HUES64 (cell line): ENCODE results near the gene RSPH9. TPM values are rescaled to one million over a fixed set of nuclear protein-coding genes. Genes with fewer than 3 reads are reported as not detected.

Experiments
- H3K27ac ChIP-seq: 2 replicates; pipeline ENCODE4 v1.7.0; 2013; ENCODE audit warnings: low read depth, low read length, inconsistent platforms
- H3K27me3 ChIP-seq: 2 replicates; pipeline ENCODE4 v1.6.1; 2013; ENCODE audit warnings: mild to moderate bottlenecking, low read length; ENCODE audit not compliant: insufficient read depth
- H3K36me3 ChIP-seq: 2 replicates; pipeline ENCODE4 v1.6.1; 2013; ENCODE audit warnings: mild to moderate bottlenecking, low read length; ENCODE audit not compliant: insufficient read depth
- H3K4me1 ChIP-seq: 2 replicates; pipeline ENCODE4 v1.6.1; 2013; ENCODE audit warnings: mild to moderate bottlenecking, low read length, moderate library complexity; ENCODE audit not compliant: insufficient read depth
- H3K4me3 ChIP-seq: 2 replicates; pipeline ENCODE4 v1.5.1; 2013; ENCODE audit warnings: mild to moderate bottlenecking, low read length, moderate library complexity
- H3K9ac ChIP-seq: 2 replicates; pipeline ENCODE4 v1.6.1; 2013; ENCODE audit warnings: mild to moderate bottlenecking, low read depth, low read length
- H3K9me3 ChIP-seq: 2 replicates; pipeline ENCODE4 v1.6.1; 2013; ENCODE audit warnings: low read depth, low read length; ENCODE audit not compliant: insufficient read depth
- WGBS: fragments of 150-250, 120-280 bp; methylation state at CpG from one replicate; pipeline ENCODE4 v1.1.7; 2013; ENCODE audit warnings: missing lambda C conversion rate; 5-methylcytosine and 5-hydroxymethylcytosine counted together
- polyA plus RNA-seq, 2 experiments: library from polyadenylated mRNA; stranded (reverse); fragments of 50-300 nt; gene quantifications; one replicate each; pipeline ENCODE4 v1.2.3, GENCODE V29; 2013

The RSPH9 gene
- polyA plus RNA-seq (2013, experiment 1 of 2): 0.25 TPM
- 0.57 TPM for polyA plus RNA-seq (2013, experiment 2 of 2)

GRCh38 chr6:43644940-43645612 lies at the start of gene RSPH9:
RSPH9 (plus strand) TSS chr6:43645036; CDS start chr6:43645099, 63 bp downstream.
- H3K9me3 ChIP-seq: no peaks in the 10 kb centered on the region
- H3K4me3 ChIP-seq: peak within 1 kb of the TSS; percentile 81
- under 1% methylated on average over 52 of the region's 52 CpGs for WGBS
- peaks cover 25% of the 10 kb centered on the region for H3K36me3 ChIP-seq
- no peaks in the 10 kb centered on the region for H3K27me3 ChIP-seq
- H3K27ac ChIP-seq: peak within 1 kb of the TSS; percentile 59; the same call in 1 of the 2 replicates
- H3K4me1 ChIP-seq: peaks cover 8% of the 10 kb centered on the region; the same call in 1 of the 2 replicates
- no peak within 1 kb of the TSS; the same call in 1 of the 2 replicates for H3K9ac ChIP-seq

GRCh38 chr6:43600595-43600994 lies 44.2 kb upstream of the RSPH9 start:
- H3K9me3 ChIP-seq: no peaks in the 10 kb centered on the region
- H3K4me3 ChIP-seq: no peak overlapping the region
- H3K9ac ChIP-seq: no peak overlapping the region
- no peaks in the 10 kb centered on the region for H3K4me1 ChIP-seq
- peaks cover 52% of the 10 kb centered on the region for H3K36me3 ChIP-seq
- no peaks in the 10 kb centered on the region for H3K27me3 ChIP-seq
- 94% methylated on average over 2 of the region's 2 CpGs for WGBS
- H3K27ac ChIP-seq: no peak overlapping the region

- Histone ChIP-seq H3K9me3 (no peaks in the 10 kb centered on the region), H3K27ac (no peak overlapping the region), H3K4me1 (no peaks in the 10 kb centered on the region), H3K4me3 (no peak overlapping the region), H3K36me3 (peaks cover 47% of the 10 kb centered on the region), H3K9ac (no peak overlapping the region), H3K27me3 (no peaks in the 10 kb centered on the region)
- 88% methylated on average over 2 of the region's 2 CpGs for WGBS
These were observed 40.7 kb upstream of the RSPH9 start for GRCh38 chr6:43604174-43604573.

GRCh38 chr6:43606019-43606418 lies 38.8 kb upstream of the RSPH9 start:
- Histone ChIP-seq H3K9ac (no peak overlapping the region), H3K27me3 (no peaks in the 10 kb centered on the region), H3K4me1 (no peaks in the 10 kb centered on the region), H3K27ac (no peak overlapping the region), H3K9me3 (no peaks in the 10 kb centered on the region), H3K36me3 (peaks cover 56% of the 10 kb centered on the region), H3K4me3 (no peak overlapping the region)
- WGBS: 100% methylated on average over 1 of the region's 2 CpGs

DNA sequence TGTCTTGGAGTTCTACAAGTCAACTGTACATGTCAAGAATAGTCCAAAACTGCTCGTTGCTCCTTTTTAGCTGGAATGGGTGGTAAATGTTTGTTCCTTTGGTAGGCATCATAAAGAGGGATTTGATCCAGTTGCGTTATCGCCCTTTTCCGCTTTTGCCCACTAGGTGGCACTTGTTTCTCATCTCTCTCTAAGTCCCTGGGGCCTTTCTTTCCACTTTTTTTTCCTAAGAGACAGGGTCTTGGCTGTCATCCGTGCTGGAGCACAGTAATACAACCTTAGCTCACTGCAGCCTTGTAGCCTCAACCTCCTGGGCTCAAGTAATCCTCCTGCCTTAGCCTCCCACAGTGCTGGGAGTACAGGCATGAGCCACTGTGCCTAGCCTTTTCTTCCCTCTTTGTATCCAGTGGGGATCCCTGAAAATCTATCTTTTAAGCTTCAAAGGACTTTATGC lies 36.5 kb upstream of the RSPH9 start:
- 6% methylated on average over 5 of the region's 5 CpGs for WGBS
- no peaks in the 10 kb centered on the region for H3K27me3 ChIP-seq
- H3K9me3 ChIP-seq: no peaks in the 10 kb centered on the region
- no peaks in the 10 kb centered on the region for H3K4me1 ChIP-seq
- H3K27ac ChIP-seq: no peak overlapping the region
- H3K36me3 ChIP-seq: peaks cover 50% of the 10 kb centered on the region
- H3K4me3 ChIP-seq: no peak overlapping the region
- H3K9ac ChIP-seq: no peak overlapping the region

DNA sequence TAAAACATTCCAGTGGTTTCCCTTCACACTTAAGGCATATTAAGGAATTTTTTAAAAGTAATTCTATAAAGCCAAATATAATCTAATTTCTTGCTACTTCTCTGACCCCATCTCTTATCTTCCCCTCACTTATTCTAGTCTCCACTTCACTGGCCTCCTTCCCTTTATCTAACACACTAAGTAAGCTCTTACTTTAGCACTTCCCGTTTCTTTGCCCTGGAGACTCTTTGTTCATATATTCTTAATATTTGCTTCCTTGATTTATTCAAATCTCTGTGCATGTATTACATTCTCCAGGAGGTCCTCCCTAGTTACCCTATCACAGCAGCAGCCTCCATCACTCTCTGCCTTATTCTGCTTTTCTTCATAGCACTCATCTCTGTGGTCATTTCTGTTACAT lies 36.0 kb upstream of the RSPH9 start:
- Histone ChIP-seq H3K36me3 (peaks cover 49% of the 10 kb centered on the region), H3K4me1 (no peaks in the 10 kb centered on the region), H3K9me3 (no peaks in the 10 kb centered on the region), H3K4me3 (no peak overlapping the region), H3K27me3 (no peaks in the 10 kb centered on the region), H3K9ac (no peak overlapping the region), H3K27ac (no peak overlapping the region)
- 93% methylated on average over 1 of the region's 1 CpG for WGBS

GRCh38 chr6:43609402-43609801 lies 35.4 kb upstream of the RSPH9 start:
- Histone ChIP-seq H3K4me1 (no peaks in the 10 kb centered on the region), H3K27ac (no peak overlapping the region), H3K27me3 (no peaks in the 10 kb centered on the region), H3K9me3 (no peaks in the 10 kb centered on the region), H3K36me3 (peaks cover 49% of the 10 kb centered on the region), H3K9ac (no peak overlapping the region), H3K4me3 (no peak overlapping the region)
- 86% methylated on average over 1 of the region's 1 CpG for WGBS

DNA sequence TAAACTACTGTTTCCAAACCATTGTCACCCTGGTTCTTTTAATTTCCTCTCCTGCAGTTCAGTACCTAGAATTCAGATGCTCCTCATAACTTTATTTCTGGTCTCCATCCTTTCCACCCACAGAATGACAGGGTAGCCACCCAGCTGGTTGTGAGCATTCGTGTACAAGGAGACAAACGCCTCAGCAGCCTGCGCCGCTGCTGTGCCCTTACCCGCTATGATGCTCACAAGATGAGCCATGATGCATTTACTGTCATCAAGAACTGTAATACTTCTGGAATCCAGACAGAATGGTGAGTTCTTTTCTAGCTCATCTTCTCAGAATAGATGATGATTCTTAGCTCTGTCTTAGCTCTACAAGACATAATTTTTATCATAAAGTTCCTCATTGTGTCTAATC lies 34.4 kb upstream of the RSPH9 start:
- Histone ChIP-seq H3K27me3 (no peaks in the 10 kb centered on the region), H3K27ac (no peak overlapping the region), H3K9ac (no peak overlapping the region), H3K9me3 (no peaks in the 10 kb centered on the region), H3K4me3 (no peak overlapping the region), H3K36me3 (peaks cover 46% of the 10 kb centered on the region), H3K4me1 (no peaks in the 10 kb centered on the region)
- WGBS: 96% methylated on average over 5 of the region's 5 CpGs

GRCh38 chr6:43613721-43614395 lies 31.0 kb upstream of the RSPH9 start:
- Histone ChIP-seq H3K9me3 (no peaks in the 10 kb centered on the region), H3K27ac (no peak overlapping the region), H3K9ac (no peak overlapping the region), H3K36me3 (peaks cover 39% of the 10 kb centered on the region), H3K4me1 (no peaks in the 10 kb centered on the region), H3K27me3 (no peaks in the 10 kb centered on the region), H3K4me3 (no peak overlapping the region)
- 95% methylated on average over 6 of the region's 6 CpGs for WGBS

DNA sequence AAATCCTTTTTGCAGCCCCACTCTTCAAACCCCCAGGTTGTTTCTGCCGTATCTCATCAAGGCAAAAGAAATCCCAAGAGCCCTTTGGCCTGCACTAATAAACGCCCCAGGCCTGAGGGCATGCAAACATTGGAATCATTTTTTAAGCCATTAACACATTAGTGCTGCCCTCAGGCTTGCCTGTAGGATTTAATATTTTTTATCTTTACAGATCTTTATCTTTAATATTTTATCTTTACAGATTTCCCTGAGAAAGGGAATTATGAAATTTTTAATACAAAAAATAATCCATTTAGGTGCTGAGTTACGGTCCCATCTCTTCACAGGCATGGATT lies 30.5 kb upstream of the RSPH9 start:
- 94% methylated on average over 3 of the region's 3 CpGs for WGBS
- H3K9ac ChIP-seq: no peak overlapping the region
- H3K9me3 ChIP-seq: no peaks in the 10 kb centered on the region
- H3K4me1 ChIP-seq: no peaks in the 10 kb centered on the region
- H3K4me3 ChIP-seq: no peak overlapping the region
- no peaks in the 10 kb centered on the region for H3K27me3 ChIP-seq
- H3K36me3 ChIP-seq: peaks cover 41% of the 10 kb centered on the region
- H3K27ac ChIP-seq: no peak overlapping the region

GRCh38 chr6:43616725-43617472 lies 27.9 kb upstream of the RSPH9 start:
- Histone ChIP-seq H3K27me3 (no peaks in the 10 kb centered on the region), H3K27ac (no peak overlapping the region), H3K9me3 (no peaks in the 10 kb centered on the region), H3K36me3 (peaks cover 46% of the 10 kb centered on the region), H3K9ac (no peak overlapping the region), H3K4me3 (no peak overlapping the region), H3K4me1 (no peaks in the 10 kb centered on the region)
- 92% methylated on average over 9 of the region's 9 CpGs for WGBS
